Muscle of back (tissue), 11 donors: ENCODE measurements around the gene METTL22. TPM values are rescaled to one million over a fixed set of nuclear protein-coding genes. Genes with fewer than 3 reads are reported as not detected.

Experiments
- DNase-seq, 3 donors: peaks; one replicate each; pipeline versions ENCODE4 v3.0.0 to v3.0.0-alpha.2; 2013
- polyA plus RNA-seq, 10 donors: library from polyadenylated mRNA; unstranded; fragments of 120-200 nt; gene quantifications; one replicate each; pipeline ENCODE4 v1.2.1, GENCODE V29; 2013; ENCODE audit not compliant: insufficient read length in 10 of 10

Gene METTL22
- polyA plus RNA-seq, 10 donors = 12.0 to 25.0 (median 18.0) TPM

- no peak for DNase-seq
Measured at GRCh38 chr16:8663192-8664089, 41.9 kb downstream of the METTL22 start.

GRCh38 chr16:8665529-8665928 lies 44.0 kb downstream of the METTL22 start:
- no peak for DNase-seq

- DNase-seq = no peak
Measured at GRCh38 chr16:8667492-8667891, 46.0 kb downstream of the METTL22 start.

- no peak for DNase-seq
Measured at GRCh38 chr16:8668113-8668512, 46.6 kb downstream of the METTL22 start.

GRCh38 chr16:8669481-8669880 lies 48.0 kb downstream of the METTL22 start:
- no peak for DNase-seq

GRCh38 chr16:8670014-8670560 lies 48.6 kb downstream of the METTL22 start:
- no peak for DNase-seq

- peak in 1 of 3 donors; percentile 16 for DNase-seq
Measured at GRCh38 chr16:8673611-8674412, 52.3 kb downstream of the METTL22 start.

- peak; percentile 80 to 93 (median 82) for DNase-seq
Measured at GRCh38 chr16:8674413-8675022, 53.0 kb downstream of the METTL22 start, which contains the start of gene ABAT. TSS of gene ABAT (plus strand) at chr16:8674617. CDS start at chr16:8735740, 61,123 bp downstream.

- DNase-seq = no peak
Measured at GRCh38 chr16:8675183-8676159, 54.0 kb downstream of the METTL22 start.

- no peak for DNase-seq
Measured at GRCh38 chr16:8676160-8676547, 54.7 kb downstream of the METTL22 start.

- DNase-seq = peak in 1 of 3 donors; percentile 16
Measured at GRCh38 chr16:8676737-8677375, 55.4 kb downstream of the METTL22 start.

- DNase-seq = no peak
Measured at GRCh38 chr16:8677481-8677880, 56.0 kb downstream of the METTL22 start.

- peak in 1 of 3 donors; percentile 28 for DNase-seq
Measured at GRCh38 chr16:8678068-8678927, 56.8 kb downstream of the METTL22 start.

- no peak for DNase-seq
Measured at GRCh38 chr16:8679151-8679550, 57.7 kb downstream of the METTL22 start.

GRCh38 chr16:8682551-8683259 lies 61.2 kb downstream of the METTL22 start:
- no peak for DNase-seq

- no peak for DNase-seq
Measured at GRCh38 chr16:8683640-8684039, 62.1 kb downstream of the METTL22 start.

GRCh38 chr16:8685617-8686016 lies 64.1 kb downstream of the METTL22 start:
- no peak for DNase-seq

- DNase-seq = peak in 2 of 3 donors; percentile 17 to 23
Measured at GRCh38 chr16:8686031-8686621, 64.6 kb downstream of the METTL22 start.
